ELR (cell line): ENCODE measurements around the gene CDH10.

Experiments used
- DNase-seq: peaks from one replicate; pipeline ENCODE4 v3.0.0-alpha.2; 2015; ENCODE audit warnings: low read depth

CDH10 gene

GRCh38 chr5:24480952-24481351, 163.8 kb downstream of the CDH10 start:
- DNase-seq = no peak

GRCh38 chr5:24477958-24478357, 166.8 kb downstream of the CDH10 start:
- no peak for DNase-seq

- no peak for DNase-seq
Observed at GRCh38 chr5:24475101-24475500, 169.7 kb downstream of the CDH10 start.

- no peak for DNase-seq
Observed at GRCh38 chr5:24474685-24475084, 170.1 kb downstream of the CDH10 start.

- DNase-seq = no peak
Observed at GRCh38 chr5:24472518-24472917, 172.3 kb downstream of the CDH10 start.

- DNase-seq = no peak
Observed at GRCh38 chr5:24444414-24444813, 200.4 kb downstream of the CDH10 start.

- DNase-seq = no peak
Observed at GRCh38 chr5:24439465-24439864, 205.3 kb downstream of the CDH10 start.
